WTC11 (cell line): ENCODE results near the gene IRF1. TPM values are rescaled to one million over a fixed set of nuclear protein-coding genes. Genes with fewer than 3 reads are reported as not detected.

Experiments used
- ATAC-seq: fragments of 200-7000 bp; cut with Tn5 transposase; 2 replicates; pipeline ENCODE4 v1.10.0; 2021; ENCODE audit warnings: mild to moderate bottlenecking, moderate library complexity
- CTCF ChIA-PET: fragments of 300-600 bp; sonication (Branson Sonifier 250); formaldehyde crosslinking; loops from one replicate; lab custom pipeline; 2021; ENCODE audit warnings: antibody characterized with exemption; lab: Charles Lee
- POLR2A ChIA-PET: fragments of 350-600 bp; sonication (Branson Sonifier 250); formaldehyde crosslinking; loops from one replicate; lab custom pipeline; 2021; ENCODE audit warnings: antibody characterized with exemption; lab: Charles Lee
- DNase-seq: peaks from one replicate; pipeline ENCODE4 v3.0.0; 2021; ENCODE audit warnings: low spot score
- H3K27ac Mint-ChIP-seq: 2 replicates; pipeline ENCODE4 v1.8.0; 2021; ENCODE audit warnings: mixed read lengths
- H3K27me3 Mint-ChIP-seq: 2 replicates; pipeline ENCODE4 v1.8.0; 2021; ENCODE audit warnings: low read depth, mild to moderate bottlenecking, moderate library complexity, mixed read lengths
- H3K36me3 Mint-ChIP-seq: 2 replicates; pipeline ENCODE4 v1.8.0; 2021; ENCODE audit warnings: mixed read lengths
- H3K4me1 Mint-ChIP-seq: 2 replicates; pipeline ENCODE4 v1.8.0; 2022; ENCODE audit warnings: mixed read lengths
- H3K4me3 Mint-ChIP-seq: 2 replicates; pipeline ENCODE4 v1.8.0; 2021; ENCODE audit warnings: mild to moderate bottlenecking, moderate library complexity, mixed read lengths
- H3K9me3 Mint-ChIP-seq: 2 replicates; pipeline ENCODE4 v1.8.0; 2021; ENCODE audit warnings: mixed read lengths
- ARID4B ChIP-seq: sonication (generic); formaldehyde crosslinking; IDR thresholded peaks from 2 replicates; pipeline ENCODE4 v1.8.0; 2023; ENCODE audit warnings: missing genetic modification reagents, mild to moderate bottlenecking, borderline replicate concordance
- ATF1 ChIP-seq: sonication (generic); formaldehyde crosslinking; IDR thresholded peaks from 2 replicates; pipeline ENCODE4 v1.8.1; 2023; ENCODE audit warnings: mild to moderate bottlenecking, moderate library complexity, missing genetic modification reagents
- ATF3 ChIP-seq: sonication (generic); formaldehyde crosslinking; conservative IDR thresholded peaks from 2 replicates; pipeline ENCODE4 v1.8.1; 2022; ENCODE audit warnings: mild to moderate bottlenecking, missing genetic modification reagents
- CDX4 ChIP-seq: fragments of 250-450 bp; sonication (Bioruptor Pico); IDR thresholded peaks from 2 replicates; pipeline ENCODE4 v1.9.0; 2021; ENCODE audit warnings: moderate library complexity, mild to moderate bottlenecking, inconsistent platforms, borderline replicate concordance
- ELF4 ChIP-seq: sonication (generic); formaldehyde crosslinking; IDR thresholded peaks from 2 replicates; pipeline ENCODE4 v1.8.1; 2022; ENCODE audit warnings: low read depth, mild to moderate bottlenecking, moderate library complexity, missing genetic modification reagents
- FOXK1 ChIP-seq: sonication (generic); formaldehyde crosslinking; IDR thresholded peaks from 2 replicates; pipeline ENCODE4 v1.8.0; 2022; ENCODE audit warnings: mild to moderate bottlenecking, moderate library complexity, missing genetic modification reagents
- GTF2I ChIP-seq: fragments of 250-450 bp; sonication (Bioruptor Pico); conservative IDR thresholded peaks from 2 replicates; pipeline ENCODE4 v1.4.0; 2021; ENCODE audit warnings: mild to moderate bottlenecking
- JAZF1 ChIP-seq: fragments of 250-450 bp; sonication (Bioruptor Pico); IDR thresholded peaks from 2 replicates; pipeline ENCODE4 v1.9.0; 2021; ENCODE audit warnings: moderate library complexity, mild to moderate bottlenecking, inconsistent platforms
- KAT7 ChIP-seq: sonication (generic); formaldehyde crosslinking; IDR thresholded peaks from 2 replicates; pipeline ENCODE4 v1.8.1; 2023; ENCODE audit warnings: missing genetic modification reagents, mild to moderate bottlenecking, borderline replicate concordance
- NR1H2 ChIP-seq: sonication (generic); formaldehyde crosslinking; IDR thresholded peaks from 2 replicates; pipeline ENCODE4 v1.9.0; 2021; ENCODE audit warnings: mild to moderate bottlenecking, moderate library complexity, missing genetic modification reagents
- NR2C2 ChIP-seq: sonication (generic); formaldehyde crosslinking; IDR thresholded peaks from 2 replicates; pipeline ENCODE4 v1.8.0; 2022; ENCODE audit warnings: mild to moderate bottlenecking, missing genetic modification reagents
- RELA ChIP-seq: sonication (generic); formaldehyde crosslinking; IDR thresholded peaks from 2 replicates; pipeline ENCODE4 v1.8.1; 2022; ENCODE audit warnings: missing genetic modification reagents, mild to moderate bottlenecking, borderline replicate concordance
- TEAD4 ChIP-seq: sonication (generic); formaldehyde crosslinking; IDR thresholded peaks from 2 replicates; pipeline ENCODE4 v1.8.0; 2022; ENCODE audit warnings: mild to moderate bottlenecking, missing genetic modification reagents
- ZBTB21 ChIP-seq: sonication (generic); formaldehyde crosslinking; IDR thresholded peaks from 2 replicates; pipeline ENCODE4 v1.8.1; 2023; ENCODE audit warnings: mild to moderate bottlenecking, missing genetic modification reagents, borderline replicate concordance
- ZMAT4 ChIP-seq: fragments of 250-450 bp; sonication (Bioruptor Pico); IDR thresholded peaks from 2 replicates; pipeline ENCODE4 v1.9.0; 2021; ENCODE audit warnings: mild to moderate bottlenecking
- ZNF317 ChIP-seq: sonication (generic); formaldehyde crosslinking; IDR thresholded peaks from 2 replicates; pipeline ENCODE4 v1.8.1; 2023; ENCODE audit warnings: low read depth, mild to moderate bottlenecking, moderate library complexity, missing genetic modification reagents, borderline replicate concordance
- ZNF416 ChIP-seq: fragments of 250-450 bp; sonication (Bioruptor Pico); IDR thresholded peaks from 2 replicates; pipeline ENCODE4 v1.9.0; 2021; ENCODE audit warnings: mild to moderate bottlenecking, inconsistent platforms
- ZNF671 ChIP-seq: fragments of 250-450 bp; sonication (Bioruptor Pico); IDR thresholded peaks from 2 replicates; pipeline ENCODE4 v1.8.0; 2021; ENCODE audit warnings: mild to moderate bottlenecking
- total RNA-seq: library from RNA; stranded (reverse); gene quantifications from 3 replicates; pipeline ENCODE4 v1.2.3, GENCODE V29; 2021
- TF ChIP-seq, protein P1 (sequence below): sonication (generic); formaldehyde crosslinking; IDR thresholded peaks from 2 replicates; pipeline ENCODE4 v1.8.1; 2022; ENCODE audit warnings: low read depth, missing genetic modification reagents, borderline replicate concordance
- TF ChIP-seq, protein P2 (sequence below): sonication (generic); formaldehyde crosslinking; IDR thresholded peaks from 2 replicates; pipeline ENCODE4 v1.8.1; 2023; ENCODE audit warnings: mild to moderate bottlenecking, missing genetic modification reagents, moderate library complexity
- TF ChIP-seq, protein P3 (sequence below): fragments of 250-450 bp; sonication (Bioruptor Pico); IDR thresholded peaks from 2 replicates; pipeline ENCODE4 v1.9.0; 2021; ENCODE audit warnings: mild to moderate bottlenecking

IRF1 gene
- total RNA-seq, 1 experiment from 2014 or later, result 8.8 TPM

DNA sequence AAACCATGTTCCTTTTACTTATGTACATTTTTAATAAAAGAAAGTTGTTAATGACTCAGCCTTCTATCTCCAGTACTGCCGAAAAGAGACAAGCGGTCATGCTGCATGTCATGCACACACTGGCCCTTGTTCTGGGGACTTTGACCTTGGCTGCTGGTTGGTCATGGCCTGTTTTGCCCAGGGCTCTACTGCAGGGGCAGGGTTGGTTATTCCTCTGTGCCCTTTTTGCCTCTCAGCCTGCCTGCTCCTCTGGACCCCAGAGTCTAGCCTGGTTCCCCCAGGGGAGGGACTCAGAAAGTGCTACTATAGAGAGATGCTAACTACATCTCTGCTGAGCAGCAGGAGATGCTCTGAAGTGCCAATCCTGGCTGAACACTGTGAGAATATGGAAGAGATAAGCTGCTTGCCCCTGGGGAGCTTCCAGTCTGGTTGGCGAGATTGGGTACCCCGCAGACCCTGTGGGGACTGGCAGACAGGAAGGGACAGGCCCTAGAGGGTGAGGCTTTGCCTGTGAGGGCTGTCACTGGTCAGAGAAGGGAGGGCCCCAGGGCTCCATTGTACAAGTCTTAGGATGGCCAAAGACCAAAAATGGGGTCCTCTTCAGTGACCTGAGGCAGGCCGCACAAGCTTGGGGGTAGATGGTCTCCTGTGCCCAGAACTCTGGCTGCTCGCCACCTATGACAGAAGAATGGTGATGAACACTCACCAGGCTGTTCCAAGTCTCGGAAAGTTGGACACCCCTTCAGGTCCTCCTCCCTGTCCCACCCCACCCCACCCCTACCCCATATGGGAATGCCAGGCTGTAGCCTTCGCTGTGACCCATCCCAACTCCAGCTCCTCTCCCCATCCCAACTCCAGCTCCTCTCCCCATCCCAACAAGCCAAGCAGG, 14.3 kb downstream of the IRF1 start:
- no peak for DNase-seq
- Mint-ChIP-seq H3K36me3 (no peaks in the 10 kb centered on the region), H3K27ac (no peak overlapping the region), H3K27me3 (no peaks in the 10 kb centered on the region), H3K4me3 (no peak overlapping the region), H3K4me1 (peaks cover 15% of the 10 kb centered on the region), H3K9me3 (no peaks in the 10 kb centered on the region)
- no peak for ATAC-seq
- POLR2A ChIA-PET, result interaction anchor here (2.7 kb wide), 1 partner anchor 14 kb away, joined by 13 read pairs; the partner anchor contains the start of gene IRF1
- CTCF ChIA-PET, result interaction anchor here (3.9 kb wide), 1 partner anchor 15 kb away, joined by 11 read pairs; the partner anchor contains the start of gene IRF1
- TF ChIP-seq JAZF1 (CRISPR knock-in tag), result no peak
- TF ChIP-seq ATF1, result no peak
- TF ChIP-seq KAT7, result no peak
- TF ChIP-seq NR1H2, result no peak
- TF ChIP-seq ZNF671, result no peak
- no peak for TF ChIP-seq RELA
- no peak for TF ChIP-seq NR2C2 (CRISPR knock-in tag)
- no peak for TF ChIP-seq ZBTB21 (CRISPR knock-in tag)
- TF ChIP-seq ARID4B (CRISPR knock-in tag), result no peak
- no peak for TF ChIP-seq CDX4 (CRISPR knock-in tag)
- TF ChIP-seq ZNF317 (CRISPR knock-in tag), result no peak
- no peak for TF ChIP-seq ZMAT4 (CRISPR knock-in tag)
- TF ChIP-seq TEAD4 (CRISPR knock-in tag), result no peak
- TF ChIP-seq ATF3, result no peak
- no peak for TF ChIP-seq ZNF416 (CRISPR knock-in tag)
- TF ChIP-seq, protein P1, sequence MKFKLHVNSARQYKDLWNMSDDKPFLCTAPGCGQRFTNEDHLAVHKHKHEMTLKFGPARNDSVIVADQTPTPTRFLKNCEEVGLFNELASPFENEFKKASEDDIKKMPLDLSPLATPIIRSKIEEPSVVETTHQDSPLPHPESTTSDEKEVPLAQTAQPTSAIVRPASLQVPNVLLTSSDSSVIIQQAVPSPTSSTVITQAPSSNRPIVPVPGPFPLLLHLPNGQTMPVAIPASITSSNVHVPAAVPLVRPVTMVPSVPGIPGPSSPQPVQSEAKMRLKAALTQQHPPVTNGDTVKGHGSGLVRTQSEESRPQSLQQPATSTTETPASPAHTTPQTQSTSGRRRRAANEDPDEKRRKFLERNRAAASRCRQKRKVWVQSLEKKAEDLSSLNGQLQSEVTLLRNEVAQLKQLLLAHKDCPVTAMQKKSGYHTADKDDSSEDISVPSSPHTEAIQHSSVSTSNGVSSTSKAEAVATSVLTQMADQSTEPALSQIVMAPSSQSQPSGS (CRISPR knock-in tag), result no peak
- TF ChIP-seq GTF2I (CRISPR knock-in tag), result no peak

GRCh38 chr5:132475497-132475882, 15.1 kb downstream of the IRF1 start:
- DNase-seq, result no peak
- CTCF ChIA-PET, result interaction anchor here (0.7 to 2.5 kb wide), 6 partner anchors 9 to 89 kb away, joined by 3 to 9 read pairs (median 5); no protein-coding TSS in a partner anchor
- Mint-ChIP-seq H3K4me1 (peaks cover 15% of the 10 kb centered on the region), H3K27ac (no peak overlapping the region), H3K9me3 (no peaks in the 10 kb centered on the region), H3K27me3 (no peaks in the 10 kb centered on the region), H3K36me3 (no peaks in the 10 kb centered on the region), H3K4me3 (no peak overlapping the region)
- POLR2A ChIA-PET, result interaction anchor here (0.8 to 2.7 kb wide), 3 partner anchors 15 to 182 kb away, joined by 3 to 13 read pairs (median 3); partner anchors contain the start of genes IRF1 and SLC22A4
- no peak for ATAC-seq
- no peak for TF ChIP-seq FOXK1 (CRISPR knock-in tag)
- no peak for TF ChIP-seq ELF4 (CRISPR knock-in tag)
- TF ChIP-seq, protein P2, sequence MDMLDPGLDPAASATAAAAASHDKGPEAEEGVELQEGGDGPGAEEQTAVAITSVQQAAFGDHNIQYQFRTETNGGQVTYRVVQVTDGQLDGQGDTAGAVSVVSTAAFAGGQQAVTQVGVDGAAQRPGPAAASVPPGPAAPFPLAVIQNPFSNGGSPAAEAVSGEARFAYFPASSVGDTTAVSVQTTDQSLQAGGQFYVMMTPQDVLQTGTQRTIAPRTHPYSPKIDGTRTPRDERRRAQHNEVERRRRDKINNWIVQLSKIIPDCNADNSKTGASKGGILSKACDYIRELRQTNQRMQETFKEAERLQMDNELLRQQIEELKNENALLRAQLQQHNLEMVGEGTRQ, result no peak
- TF ChIP-seq, protein P3, sequence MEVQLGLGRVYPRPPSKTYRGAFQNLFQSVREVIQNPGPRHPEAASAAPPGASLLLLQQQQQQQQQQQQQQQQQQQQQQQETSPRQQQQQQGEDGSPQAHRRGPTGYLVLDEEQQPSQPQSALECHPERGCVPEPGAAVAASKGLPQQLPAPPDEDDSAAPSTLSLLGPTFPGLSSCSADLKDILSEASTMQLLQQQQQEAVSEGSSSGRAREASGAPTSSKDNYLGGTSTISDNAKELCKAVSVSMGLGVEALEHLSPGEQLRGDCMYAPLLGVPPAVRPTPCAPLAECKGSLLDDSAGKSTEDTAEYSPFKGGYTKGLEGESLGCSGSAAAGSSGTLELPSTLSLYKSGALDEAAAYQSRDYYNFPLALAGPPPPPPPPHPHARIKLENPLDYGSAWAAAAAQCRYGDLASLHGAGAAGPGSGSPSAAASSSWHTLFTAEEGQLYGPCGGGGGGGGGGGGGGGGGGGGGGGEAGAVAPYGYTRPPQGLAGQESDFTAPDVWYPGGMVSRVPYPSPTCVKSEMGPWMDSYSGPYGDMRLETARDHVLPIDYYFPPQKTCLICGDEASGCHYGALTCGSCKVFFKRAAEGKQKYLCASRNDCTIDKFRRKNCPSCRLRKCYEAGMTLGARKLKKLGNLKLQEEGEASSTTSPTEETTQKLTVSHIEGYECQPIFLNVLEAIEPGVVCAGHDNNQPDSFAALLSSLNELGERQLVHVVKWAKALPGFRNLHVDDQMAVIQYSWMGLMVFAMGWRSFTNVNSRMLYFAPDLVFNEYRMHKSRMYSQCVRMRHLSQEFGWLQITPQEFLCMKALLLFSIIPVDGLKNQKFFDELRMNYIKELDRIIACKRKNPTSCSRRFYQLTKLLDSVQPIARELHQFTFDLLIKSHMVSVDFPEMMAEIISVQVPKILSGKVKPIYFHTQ (CRISPR knock-in tag), result no peak
- TF ChIP-seq NR2C2 (CRISPR knock-in tag), result no peak
